HCT116 (cell line): ENCODE results near the gene ZFHX3. TPM values are rescaled to one million over a fixed set of nuclear protein-coding genes. Genes with fewer than 3 reads are reported as not detected.

Experiments used
- ATAC-seq: fragments of 200-7000 bp; cut with Tn5 transposase; 2 replicates; pipeline ENCODE4 v1.9.1; 2020; ENCODE audit warnings: mild to moderate bottlenecking, moderate library complexity
- BruUV-seq: library from RNA; stranded (reverse); fragments of 400-500 nt; replicated peaks from 2 replicates; lab custom pipeline; 2021; lab: Mats Ljungman, UMichigan
- CTCF ChIA-PET: fragments of 300-600 bp; sonication (Branson Sonifier 250); formaldehyde crosslinking; loops from one replicate; lab custom pipeline; 2021; ENCODE audit warnings: antibody characterized with exemption; lab: Charles Lee
- POLR2A ChIA-PET: fragments of 300-600, 350-600 bp; sonication (Branson Sonifier 250); formaldehyde crosslinking; loops from one replicate; lab custom pipeline; 2021; ENCODE audit warnings: antibody characterized with exemption; lab: Charles Lee
- RAD21 ChIA-PET, 2 experiments: fragments of 300-600 bp; sonication (Branson Sonifier 250); formaldehyde crosslinking; loops; one replicate each; lab custom pipeline; 2023; ENCODE audit warnings: low total read pairs in 2 of 2; ENCODE audit not compliant: uncharacterized antibody in 2 of 2, unreplicated experiment in 2 of 2, low non-redundant PET in 1 of 2; lab: Charles Lee
- DNase-seq: peaks from one replicate; pipeline ENCODE4 v3.0.0-alpha.2; 2010; ENCODE audit warnings: low read depth, low spot score
- H2AFZ ChIP-seq: fragments of 200-600 bp; shearing (Covaris generic), sonication (generic); 2 replicates; pipeline ENCODE4 v1.6.1; 2017; ENCODE audit warnings: low read depth, mixed run types, mixed read lengths, antibody characterized with exemption, low read length; ENCODE audit not compliant: poor library complexity, severe bottlenecking
- H3K27ac ChIP-seq: 2 replicates; pipeline ENCODE4 v1.5.1; 2012; ENCODE audit warnings: low read depth, low read length
- H3K27me3 ChIP-seq: fragments of 200-600 bp; sonication (generic); 2 replicates; pipeline ENCODE4 v1.6.1; 2016; ENCODE audit warnings: mixed run types, low read length, mixed read lengths; ENCODE audit not compliant: insufficient read depth
- H3K36me3 ChIP-seq, 2 experiments: fragments of 200-500 bp in 1 of 2; fragments of 200-600 bp in 1 of 2; sonication (Bioruptor generic) in 1 of 2; sonication (generic) in 1 of 2; 2 replicates each; pipeline versions ENCODE4 v1.5.1 to v1.6.1; 2014 to 2016; ENCODE audit warnings: low read length in 2 of 2, inconsistent platforms in 1 of 2, mixed read lengths in 1 of 2, mixed run types in 1 of 2; ENCODE audit not compliant: insufficient read depth in 2 of 2, control insufficient read depth in 1 of 2
- H3K4me1 ChIP-seq, 2 experiments: fragments of 200-600 bp in 1 of 2; sonication (generic) in 1 of 2; 2 replicates each; pipeline versions ENCODE4 v1.5.1 to v1.6.1; 2012 to 2017; ENCODE audit warnings: low read length in 2 of 2, inconsistent platforms in 1 of 2, mild to moderate bottlenecking in 1 of 2, mixed read lengths in 1 of 2, mixed run types in 1 of 2, moderate library complexity in 1 of 2; ENCODE audit not compliant: insufficient read depth in 2 of 2, control insufficient read depth in 1 of 2
- H3K4me2 ChIP-seq: fragments of 200-600 bp; sonication (generic); 2 replicates; pipeline ENCODE4 v1.6.1; 2017; ENCODE audit warnings: mixed run types, low read length, mixed read lengths
- H3K4me3 ChIP-seq, 2 experiments: fragments of 200-600 bp in 1 of 2; sonication (generic) in 1 of 2; replicated peaks in 1 of 2; 2 replicates each; pipeline ENCODE4 v1.5.1; 2011 to 2016; ENCODE audit warnings: low read length in 2 of 2, control low read depth in 1 of 2, low read depth in 1 of 2, mild to moderate bottlenecking in 1 of 2, mixed read lengths in 1 of 2, mixed run types in 1 of 2
- H3K79me2 ChIP-seq: fragments of 200-600 bp; sonication (generic); 2 replicates; pipeline ENCODE4 v1.6.1; 2017; ENCODE audit warnings: mild to moderate bottlenecking, mixed run types, low read length, moderate library complexity, mixed read lengths; ENCODE audit not compliant: insufficient read depth
- H3K9ac ChIP-seq: fragments of 200-600 bp; sonication (generic); 2 replicates; pipeline ENCODE4 v1.6.1; 2016; ENCODE audit warnings: low read length, mixed read lengths
- H3K9me2 ChIP-seq: fragments of 200-600 bp; sonication (generic), shearing (Covaris generic); 2 replicates; pipeline ENCODE4 v1.6.1; 2017; ENCODE audit warnings: mixed run types, mild to moderate bottlenecking, moderate library complexity; ENCODE audit not compliant: insufficient read depth
- H3K9me3 ChIP-seq, 2 experiments: fragments of 200-500 bp in 1 of 2; fragments of 200-600 bp in 1 of 2; sonication (Bioruptor generic) in 1 of 2; sonication (generic) in 1 of 2; 2 replicates each; pipeline ENCODE4 v1.6.1; 2014 to 2017; ENCODE audit warnings: low read length in 2 of 2, mixed read lengths in 2 of 2, inconsistent platforms in 1 of 2, low read depth in 1 of 2, mild to moderate bottlenecking in 1 of 2, mixed run types in 1 of 2, moderate library complexity in 1 of 2; ENCODE audit not compliant: control insufficient read depth in 1 of 2, insufficient read depth in 1 of 2
- H4K20me1 ChIP-seq: fragments of 200-600 bp; sonication (generic), shearing (Covaris generic); 2 replicates; pipeline ENCODE4 v1.6.1; 2017; ENCODE audit warnings: mixed run types, mild to moderate bottlenecking, moderate library complexity; ENCODE audit not compliant: insufficient read depth
- ATF3 ChIP-seq: IDR thresholded peaks from 2 replicates; pipeline ENCODE4 v1.6.1; 2012
- CBX3 ChIP-seq: IDR thresholded peaks from 2 replicates; pipeline ENCODE4 v1.6.1; 2012; ENCODE audit warnings: low read depth
- CEBPB ChIP-seq: IDR thresholded peaks from 2 replicates; pipeline ENCODE4 v1.6.1; 2012; ENCODE audit warnings: low read depth
- EGR1 ChIP-seq: IDR thresholded peaks from 2 replicates; pipeline ENCODE4 v1.6.1; 2012; ENCODE audit warnings: low read depth
- ELF1 ChIP-seq: IDR thresholded peaks from 2 replicates; pipeline ENCODE4 v1.6.1; 2012; ENCODE audit warnings: low read depth, borderline replicate concordance
- EZH2 ChIP-seq: fragments of 200-600 bp; sonication (generic); IDR thresholded peaks from 2 replicates; pipeline ENCODE4 v1.6.1; 2017; ENCODE audit warnings: antibody characterized with exemption, mixed run types
- EZH2phosphoT487 ChIP-seq: fragments of 200-600 bp; IDR thresholded peaks from 2 replicates; pipeline ENCODE4 v1.6.1; 2018; ENCODE audit warnings: antibody characterized with exemption, borderline replicate concordance
- FOSL1 ChIP-seq: IDR thresholded peaks from 2 replicates; pipeline ENCODE4 v1.6.1; 2012; ENCODE audit warnings: low read depth
- JUND ChIP-seq: IDR thresholded peaks from 2 replicates; pipeline ENCODE4 v1.6.1; 2012
- MAX ChIP-seq: IDR thresholded peaks from 2 replicates; pipeline ENCODE4 v1.6.1; 2012
- POLR2A ChIP-seq: IDR thresholded peaks from 2 replicates; pipeline ENCODE4 v1.7.0; 2011; ENCODE audit warnings: borderline replicate concordance; ENCODE audit not compliant: insufficient read depth, insufficient read length; ENCODE audit errors: extremely low read depth
- REST ChIP-seq: IDR thresholded peaks from 2 replicates; pipeline ENCODE4 v1.6.1; 2012; ENCODE audit warnings: low read depth
- SIN3A ChIP-seq: IDR thresholded peaks from 2 replicates; pipeline ENCODE4 v1.6.1; 2012; ENCODE audit warnings: low read depth
- SP1 ChIP-seq: IDR thresholded peaks from 2 replicates; pipeline ENCODE4 v1.6.1; 2012; ENCODE audit warnings: low read depth
- SRF ChIP-seq: IDR thresholded peaks from 2 replicates; pipeline ENCODE4 v1.6.1; 2012; ENCODE audit warnings: low read depth
- TCF7L2 ChIP-seq: IDR thresholded peaks from 2 replicates; pipeline ENCODE4 v1.7.0; 2011; ENCODE audit warnings: borderline replicate concordance, inconsistent platforms; ENCODE audit not compliant: insufficient read depth, insufficient read length; ENCODE audit errors: extremely low read depth
- YY1 ChIP-seq: IDR thresholded peaks from 2 replicates; pipeline ENCODE4 v1.6.1; 2011; ENCODE audit warnings: low read length, low read depth, moderate library complexity, mild to moderate bottlenecking; ENCODE audit not compliant: insufficient replicate concordance; ENCODE audit errors: extremely low read depth
- ZBTB33 ChIP-seq: IDR thresholded peaks from 2 replicates; pipeline ENCODE4 v1.6.1; 2011; ENCODE audit warnings: mild to moderate bottlenecking, low read length, moderate library complexity; ENCODE audit not compliant: insufficient replicate concordance; ENCODE audit errors: extremely low read depth
- ZFX ChIP-seq: fragments of 450-650 bp; IDR thresholded peaks from 2 replicates; pipeline ENCODE4 v1.6.1; 2017
- intact Hi-C: fragments of 100-400 bp; cut with micrococcal nuclease; formaldehyde crosslinking; loops from 2 replicates; pipeline ENCODE4 v1.10.0; 2022
- total RNA-seq: library from RNA; stranded (reverse); gene quantifications from one replicate; pipeline ENCODE4 v1.2.1, GENCODE V29; 2021; ENCODE audit not compliant: unreplicated experiment

ZFHX3 gene
- total RNA-seq, 1 experiment from 2014 or later, result 6.3 TPM

- ATAC-seq (no peak), DNase-seq (no peak)
- ChIA-PET POLR2A (no interaction called here), RAD21 (no interaction called here), CTCF (no interaction called here)
- Histone ChIP-seq H4K20me1 (no peaks in the 10 kb centered on the region), H2AFZ (no peak overlapping the region), H3K4me3 (no peak overlapping the region), H3K36me3 (no peaks in the 10 kb centered on the region), H3K9me2 (no peaks in the 10 kb centered on the region), H3K27ac (no peak overlapping the region), H3K9me3 (no peaks in the 10 kb centered on the region), H3K79me2 (no peaks in the 10 kb centered on the region), H3K4me2 (no peak overlapping the region), H3K4me1 (peaks cover 0 to 6% of the 10 kb centered on the region in 2 experiments; a peak in 1 of 4 replicates), H3K9ac (no peak overlapping the region), H3K27me3 (no peaks in the 10 kb centered on the region)
- intact Hi-C loops, result no loop called here
- TF ChIP-seq EGR1, result no peak
- no peak for TF ChIP-seq ZFX
- TF ChIP-seq MAX, result no peak
- TF ChIP-seq SP1, result no peak
- TF ChIP-seq ATF3, result no peak
- TF ChIP-seq FOSL1, result no peak
- TF ChIP-seq SRF, result no peak
- no peak for TF ChIP-seq TCF7L2
- TF ChIP-seq JUND, result no peak
- no peak for TF ChIP-seq EZH2
- TF ChIP-seq YY1, result no peak
- TF ChIP-seq CBX3, result no peak
- no peak for TF ChIP-seq REST
- no peak for TF ChIP-seq POLR2A
- no peak for TF ChIP-seq SIN3A
- TF ChIP-seq ELF1, result no peak
- no peak for TF ChIP-seq EZH2phosphoT487
- no peak for TF ChIP-seq CEBPB
- no peak for TF ChIP-seq ZBTB33
- BruUV-seq, result no TSS peak
Observed at GRCh38 chr16:72930396-72930795, 117.5 kb downstream of the ZFHX3 start.
